Measurements from ENCODE around the gene CUL1.
"Not testable (repeated sequence)": the region's sequence is repeated elsewhere in the genome, so short reads cannot be mapped to it uniquely, and the experiment has no call there.

Gene CUL1

DNA sequence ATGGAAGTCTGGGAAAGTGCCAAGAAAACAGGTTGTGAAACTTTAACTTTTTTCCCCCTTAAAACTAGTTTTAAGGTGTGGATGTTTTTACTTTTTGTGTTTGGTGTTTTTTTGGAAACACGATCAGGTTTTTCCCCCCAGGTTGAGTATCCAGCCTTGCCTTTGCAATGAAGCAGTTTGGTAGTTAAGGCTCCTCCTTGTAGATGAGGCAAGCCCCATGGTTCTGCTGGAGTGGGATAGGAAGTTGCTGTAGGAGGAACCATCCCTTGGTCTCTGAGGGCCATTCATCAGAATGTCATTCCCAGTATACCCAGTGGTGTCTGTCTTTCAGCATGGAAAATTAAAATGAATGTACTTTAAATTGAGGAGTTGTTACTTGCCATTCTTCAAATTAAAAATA, 2.7 kb downstream of the CUL1 start:
- Histone ChIP-seq H3K27ac (no peak overlapping the region), H3K27me3 (ENCODE audit: control insufficient read depth, insufficient read depth, low read length) (no peaks in the 10 kb centered on the region), H3K9me3 (ENCODE audit: control insufficient read depth, low read length) (no peaks in the 10 kb centered on the region), H3K36me3 (ENCODE audit: control insufficient read depth, insufficient read depth, low read length) (no peaks in the 10 kb centered on the region), H3K9ac (no peak overlapping the region), H3K4me3 (ENCODE audit: low read depth, low read length) (no peak overlapping the region), H3K79me2 (peaks cover 53% of the 10 kb centered on the region), H2AFZ (no peak overlapping the region), H3K4me2 (ENCODE audit: low read length) (peak overlapping the region; percentile 13), H3K4me1 (peaks cover 17% of the 10 kb centered on the region)
- TF ChIP-seq, protein P1, sequence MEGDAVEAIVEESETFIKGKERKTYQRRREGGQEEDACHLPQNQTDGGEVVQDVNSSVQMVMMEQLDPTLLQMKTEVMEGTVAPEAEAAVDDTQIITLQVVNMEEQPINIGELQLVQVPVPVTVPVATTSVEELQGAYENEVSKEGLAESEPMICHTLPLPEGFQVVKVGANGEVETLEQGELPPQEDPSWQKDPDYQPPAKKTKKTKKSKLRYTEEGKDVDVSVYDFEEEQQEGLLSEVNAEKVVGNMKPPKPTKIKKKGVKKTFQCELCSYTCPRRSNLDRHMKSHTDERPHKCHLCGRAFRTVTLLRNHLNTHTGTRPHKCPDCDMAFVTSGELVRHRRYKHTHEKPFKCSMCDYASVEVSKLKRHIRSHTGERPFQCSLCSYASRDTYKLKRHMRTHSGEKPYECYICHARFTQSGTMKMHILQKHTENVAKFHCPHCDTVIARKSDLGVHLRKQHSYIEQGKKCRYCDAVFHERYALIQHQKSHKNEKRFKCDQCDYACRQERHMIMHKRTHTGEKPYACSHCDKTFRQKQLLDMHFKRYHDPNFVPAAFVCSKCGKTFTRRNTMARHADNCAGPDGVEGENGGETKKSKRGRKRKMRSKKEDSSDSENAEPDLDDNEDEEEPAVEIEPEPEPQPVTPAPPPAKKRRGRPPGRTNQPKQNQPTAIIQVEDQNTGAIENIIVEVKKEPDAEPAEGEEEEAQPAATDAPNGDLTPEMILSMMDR (IDR thresholded peaks at IDR 0.05) = no peak

DNA sequence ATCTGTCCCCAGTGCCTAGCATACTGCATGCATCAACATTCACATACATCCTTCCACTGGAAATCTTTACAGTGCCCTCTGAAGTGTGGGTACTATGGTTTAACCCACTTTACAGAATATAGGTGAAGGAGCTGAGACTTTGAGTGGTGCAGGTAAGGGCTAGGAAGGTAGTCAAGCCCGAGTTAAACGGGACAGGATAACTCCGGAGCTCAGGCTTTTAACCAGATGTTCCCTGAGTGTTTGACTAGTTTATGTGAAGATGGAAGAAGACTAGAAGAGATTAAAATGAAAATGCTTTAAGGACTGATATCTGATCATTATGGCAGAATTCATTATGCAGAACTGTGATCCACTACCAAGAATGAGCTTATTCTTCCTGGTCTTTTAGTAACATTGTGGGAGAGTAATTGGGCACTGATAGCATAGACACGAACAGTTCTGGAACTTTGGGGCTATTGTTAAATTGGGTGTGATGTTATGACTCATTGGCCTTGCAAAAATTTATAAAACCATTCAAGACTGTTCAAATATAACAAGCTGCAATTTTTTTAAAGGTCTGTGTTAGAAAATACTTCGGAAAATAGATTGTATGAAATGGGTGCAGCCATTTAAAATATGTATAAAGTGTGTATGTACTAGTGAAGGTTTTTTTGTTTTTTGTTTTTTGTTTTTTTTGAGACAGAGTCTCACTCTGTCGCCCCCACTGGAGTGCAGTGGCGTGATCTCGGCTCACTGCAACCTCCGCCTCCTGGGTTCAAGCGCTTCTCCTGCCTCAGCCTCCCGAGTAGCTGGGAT, 4.4 kb downstream of the CUL1 start:
- Histone ChIP-seq H3K4me1 (peaks cover 23% of the 10 kb centered on the region), H3K79me2 (peaks cover 58% of the 10 kb centered on the region), H3K9ac (no peak overlapping the region)

DNA sequence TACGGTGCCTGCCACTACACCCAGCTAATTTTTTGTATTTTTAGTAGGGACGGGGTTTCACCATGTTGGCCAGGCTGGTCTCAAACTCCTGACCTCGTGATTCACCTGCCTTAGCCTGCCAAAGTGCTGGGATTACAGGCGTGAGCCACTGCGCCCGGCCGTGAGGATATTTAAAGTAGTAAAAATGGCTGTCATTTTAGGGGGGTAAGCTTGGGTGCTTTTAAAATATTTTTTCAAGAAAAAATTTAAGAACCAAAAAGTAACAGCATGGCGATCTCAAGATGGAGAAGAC, 4.9 kb downstream of the CUL1 start:
- peaks cover 63% of the 10 kb centered on the region for H3K79me2 ChIP-seq
- not testable (repeated sequence) for H2AFZ ChIP-seq; H3K9ac ChIP-seq; H3K27ac ChIP-seq; H3K9me3 ChIP-seq (ENCODE audit: control insufficient read depth, low read length); H3K27me3 ChIP-seq (ENCODE audit: control insufficient read depth, insufficient read depth, low read length); H3K36me3 ChIP-seq (ENCODE audit: control insufficient read depth, insufficient read depth, low read length); H3K4me3 ChIP-seq (ENCODE audit: low read depth, low read length); H3K4me2 ChIP-seq (ENCODE audit: low read length)
- peaks cover 28% of the 10 kb centered on the region for H3K4me1 ChIP-seq

More for the DNA sequence above, 4.4 kb downstream of the CUL1 start:
- Histone ChIP-seq H3K36me3 (ENCODE audit: control insufficient read depth, insufficient read depth, low read length) (no peaks in the 10 kb centered on the region), H2AFZ (no peak overlapping the region), H3K4me3 (ENCODE audit: low read depth, low read length) (no peak overlapping the region), H3K4me2 (ENCODE audit: low read length) (no peak overlapping the region), H3K27me3 (ENCODE audit: control insufficient read depth, insufficient read depth, low read length) (no peaks in the 10 kb centered on the region), H3K9me3 (ENCODE audit: control insufficient read depth, low read length) (no peaks in the 10 kb centered on the region), H3K27ac (no peak overlapping the region)
- TF ChIP-seq, protein P1 (IDR thresholded peaks at IDR 0.05) = no peak

DNA sequence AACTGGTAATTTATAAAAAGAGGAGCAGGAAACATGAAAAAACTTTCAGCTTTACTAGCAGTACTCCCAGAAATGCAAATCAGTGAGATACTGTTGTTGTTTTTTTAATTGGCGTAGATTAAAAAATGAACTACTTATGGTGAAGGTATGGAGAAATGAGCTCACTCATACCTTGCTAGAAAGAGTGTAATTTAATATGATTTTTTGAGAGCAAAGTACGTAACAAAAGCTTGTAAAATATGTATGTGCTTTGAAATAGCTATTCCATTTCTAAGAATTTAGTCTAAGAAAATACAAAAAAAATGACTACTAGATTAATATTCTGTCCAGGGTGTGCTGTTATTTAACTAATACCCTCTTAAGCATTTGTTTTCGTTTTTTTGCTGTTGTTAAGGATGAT, 5.5 kb downstream of the CUL1 start:
- Histone ChIP-seq H3K4me1 (peaks cover 32% of the 10 kb centered on the region), H3K27ac (no peak overlapping the region)

DNA sequence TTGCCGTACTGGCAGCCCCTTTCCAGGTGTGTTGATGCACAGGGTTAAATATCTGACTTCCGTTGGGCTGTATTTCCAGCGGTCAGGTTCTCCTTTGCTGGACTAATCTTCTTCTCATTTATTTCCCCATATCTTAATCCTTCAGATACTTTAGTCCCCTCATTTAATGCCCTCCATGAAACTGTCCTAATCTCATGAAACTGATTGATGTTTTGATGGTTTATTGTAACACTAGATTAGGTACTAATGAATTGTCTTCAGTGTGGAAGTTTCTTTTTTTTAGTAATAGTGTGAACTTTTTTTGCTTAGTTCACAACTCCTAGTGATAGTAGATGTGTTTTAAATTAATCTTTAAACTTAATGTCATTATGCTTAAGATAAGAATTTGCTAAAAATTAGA, 6.3 kb downstream of the CUL1 start:
- Histone ChIP-seq H3K9ac (no peak overlapping the region), H3K27me3 (ENCODE audit: control insufficient read depth, insufficient read depth, low read length) (no peaks in the 10 kb centered on the region), H3K79me2 (peaks cover 70% of the 10 kb centered on the region), H2AFZ (no peak overlapping the region), H3K4me2 (ENCODE audit: low read length) (no peak overlapping the region), H3K27ac (no peak overlapping the region), H3K36me3 (ENCODE audit: control insufficient read depth, insufficient read depth, low read length) (no peaks in the 10 kb centered on the region), H3K4me1 (peaks cover 32% of the 10 kb centered on the region), H3K4me3 (ENCODE audit: low read depth, low read length) (no peak overlapping the region), H3K9me3 (ENCODE audit: control insufficient read depth, low read length) (no peaks in the 10 kb centered on the region)
- TF ChIP-seq, protein P1 (IDR thresholded peaks at IDR 0.05) = no peak

More for the DNA sequence above, 5.5 kb downstream of the CUL1 start:
- Histone ChIP-seq H3K36me3 (ENCODE audit: control insufficient read depth, insufficient read depth, low read length) (no peaks in the 10 kb centered on the region), H3K79me2 (peaks cover 69% of the 10 kb centered on the region), H3K9me3 (ENCODE audit: control insufficient read depth, low read length) (no peaks in the 10 kb centered on the region), H3K4me2 (ENCODE audit: low read length) (no peak overlapping the region), H3K27me3 (ENCODE audit: control insufficient read depth, insufficient read depth, low read length) (no peaks in the 10 kb centered on the region), H3K9ac (no peak overlapping the region), H2AFZ (no peak overlapping the region), H3K4me3 (ENCODE audit: low read depth, low read length) (no peak overlapping the region)
- TF ChIP-seq, protein P1 (IDR thresholded peaks at IDR 0.05) = no peak
